Testis (tissue), 2 donors: ENCODE data around the gene TBC1D1.

Experiments
- POLR2A ChIP-seq: fragments of 450-650 bp; IDR thresholded peaks from one replicate; pipeline ENCODE4 v1.6.1; 2017; ENCODE audit warnings: antibody characterized with exemption, mild to moderate bottlenecking, moderate library complexity
- TF ChIP-seq, protein P1 (sequence below), 3 experiments: fragments of 450-650 bp in 2 of 3; fragments of 200-600 bp in 1 of 3; sonication (generic) in 1 of 3; IDR thresholded peaks; one replicate each; pipeline ENCODE4 v1.5.1; 2016 to 2019; ENCODE audit warnings: antibody characterized with exemption in 3 of 3, mild to moderate bottlenecking in 2 of 3, moderate library complexity in 1 of 3

DNA sequence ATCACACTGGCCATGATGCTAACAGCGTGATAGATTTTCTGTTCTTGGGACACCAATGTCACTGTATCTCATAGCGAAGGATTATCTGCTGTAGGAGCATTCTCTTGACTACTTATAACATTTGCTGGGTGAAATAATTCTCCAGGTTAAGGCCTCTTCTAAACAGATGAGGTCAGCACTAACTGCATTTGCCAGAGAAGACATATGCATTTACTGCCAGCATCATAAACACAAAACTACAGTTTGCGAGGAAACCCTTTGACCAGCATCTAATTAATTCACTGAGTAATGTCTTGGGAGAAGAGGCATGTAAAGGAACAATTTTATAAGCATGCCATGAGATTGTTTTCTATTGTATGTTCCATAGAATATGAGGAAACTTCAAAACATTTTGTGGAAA is 13.9 kb downstream of the TBC1D1 start:
- TF ChIP-seq, protein P1, sequence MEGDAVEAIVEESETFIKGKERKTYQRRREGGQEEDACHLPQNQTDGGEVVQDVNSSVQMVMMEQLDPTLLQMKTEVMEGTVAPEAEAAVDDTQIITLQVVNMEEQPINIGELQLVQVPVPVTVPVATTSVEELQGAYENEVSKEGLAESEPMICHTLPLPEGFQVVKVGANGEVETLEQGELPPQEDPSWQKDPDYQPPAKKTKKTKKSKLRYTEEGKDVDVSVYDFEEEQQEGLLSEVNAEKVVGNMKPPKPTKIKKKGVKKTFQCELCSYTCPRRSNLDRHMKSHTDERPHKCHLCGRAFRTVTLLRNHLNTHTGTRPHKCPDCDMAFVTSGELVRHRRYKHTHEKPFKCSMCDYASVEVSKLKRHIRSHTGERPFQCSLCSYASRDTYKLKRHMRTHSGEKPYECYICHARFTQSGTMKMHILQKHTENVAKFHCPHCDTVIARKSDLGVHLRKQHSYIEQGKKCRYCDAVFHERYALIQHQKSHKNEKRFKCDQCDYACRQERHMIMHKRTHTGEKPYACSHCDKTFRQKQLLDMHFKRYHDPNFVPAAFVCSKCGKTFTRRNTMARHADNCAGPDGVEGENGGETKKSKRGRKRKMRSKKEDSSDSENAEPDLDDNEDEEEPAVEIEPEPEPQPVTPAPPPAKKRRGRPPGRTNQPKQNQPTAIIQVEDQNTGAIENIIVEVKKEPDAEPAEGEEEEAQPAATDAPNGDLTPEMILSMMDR (IDR thresholded peaks at IDR 0.05): no peak
- TF ChIP-seq POLR2A: no peak
